Endothelial cell of umbilical vein (primary cell): Measurements from ENCODE around the gene PLD1. TPM values are rescaled to one million over a fixed set of nuclear protein-coding genes. Genes with fewer than 3 reads are reported as not detected.

Experiments
- BruUV-seq: library from RNA; stranded (reverse); fragments of 400-500 nt; replicated peaks from 2 replicates; lab custom pipeline; 2021; lab: Mats Ljungman, UMichigan
- CTCF ChIA-PET: fragments of 300-600, 350-600 bp; sonication (Branson Sonifier 250); formaldehyde crosslinking; loops from one replicate; lab custom pipeline; 2021; ENCODE audit warnings: antibody characterized with exemption, inconsistent platforms; lab: Charles Lee
- POLR2A ChIA-PET: fragments of 300-600, 350-600 bp; sonication (Branson Sonifier 250); formaldehyde crosslinking; loops from one replicate; lab custom pipeline; 2021; ENCODE audit warnings: antibody characterized with exemption, inconsistent platforms; lab: Charles Lee
- DNase-seq: peaks from one replicate; pipeline ENCODE4 v3.0.0-alpha.2; 2011; ENCODE audit warnings: low read depth, low spot score
- FAIRE-seq: peaks from 2 replicates; lab custom pipeline; 2011; peaks lifted over from hg19 to GRCh38; lab: Jason Lieb, UNC
- H2AFZ ChIP-seq: 2 replicates; pipeline ENCODE4 v1.6.0; 2012; ENCODE audit warnings: low read depth, low read length, control low read depth, inconsistent platforms
- H3K27ac ChIP-seq: 2 replicates; pipeline ENCODE4 v1.5.1; 2011; ENCODE audit warnings: low read depth, mild to moderate bottlenecking, control low read depth, low read length, moderate library complexity; ENCODE audit not compliant: insufficient read depth
- H3K27me3 ChIP-seq, 2 experiments: 2 replicates each; pipeline versions ENCODE4 v1.6.0 to v1.6.1; 2011; ENCODE audit warnings: low read length in 2 of 2, mixed read lengths in 1 of 2; ENCODE audit not compliant: control insufficient read depth in 2 of 2, insufficient read depth in 2 of 2
- H3K36me3 ChIP-seq, 2 experiments: 2 replicates in 1 of 2; 3 replicates in 1 of 2; pipeline ENCODE4 v1.5.1; 2011; ENCODE audit warnings: low read length in 2 of 2, mild to moderate bottlenecking in 1 of 2, moderate library complexity in 1 of 2; ENCODE audit not compliant: control insufficient read depth in 2 of 2, insufficient read depth in 2 of 2; ENCODE audit errors: extremely low read depth in 1 of 2
- H3K4me1 ChIP-seq: 3 replicates; pipeline ENCODE4 v1.5.1; 2011; ENCODE audit warnings: mild to moderate bottlenecking, low read length; ENCODE audit not compliant: control insufficient read depth, insufficient read depth; ENCODE audit errors: extremely low read depth
- H3K4me2 ChIP-seq: 2 replicates; pipeline ENCODE4 v1.6.1; 2011; ENCODE audit warnings: low read length, control low read depth, mixed read lengths; ENCODE audit not compliant: insufficient read depth
- H3K4me3 ChIP-seq, 3 experiments: fragments of 200-600 bp in 1 of 3; sonication (generic), shearing (Covaris generic) in 1 of 3; replicated peaks in 1 of 3; 2 replicates each; pipeline ENCODE4 v1.5.1; 2011 to 2016; ENCODE audit warnings: control low read depth in 3 of 3, low read length in 3 of 3, mild to moderate bottlenecking in 2 of 3, inconsistent platforms in 1 of 3, low read depth in 1 of 3, moderate library complexity in 1 of 3; ENCODE audit not compliant: insufficient read depth in 1 of 3
- H3K79me2 ChIP-seq: 2 replicates; pipeline ENCODE4 v1.6.0; 2012; ENCODE audit warnings: low read length, inconsistent platforms; ENCODE audit not compliant: control insufficient read depth, insufficient read depth
- H3K9ac ChIP-seq: replicated peaks from 2 replicates; pipeline ENCODE3; 2011; ENCODE audit warnings: low read length, control low read depth; ENCODE audit not compliant: insufficient read depth; ENCODE audit errors: extremely low read depth
- H3K9me1 ChIP-seq: replicated peaks from 3 replicates; pipeline ENCODE4 v1.6.0; 2011; ENCODE audit warnings: mild to moderate bottlenecking, low read length; ENCODE audit not compliant: control insufficient read depth, insufficient read depth; ENCODE audit errors: extremely low read depth
- H3K9me3 ChIP-seq: replicated peaks from 2 replicates; pipeline ENCODE4 v1.5.1; 2012; ENCODE audit warnings: low read length, inconsistent platforms; ENCODE audit not compliant: control insufficient read depth, insufficient read depth
- H4K20me1 ChIP-seq: replicated peaks from 2 replicates; pipeline ENCODE3; 2011; ENCODE audit warnings: mild to moderate bottlenecking, low read length; ENCODE audit not compliant: control insufficient read depth, insufficient read depth; ENCODE audit errors: extremely low read depth
- EZH2 ChIP-seq: IDR thresholded peaks from 2 replicates; pipeline ENCODE4 v1.6.1; 2012; ENCODE audit warnings: borderline replicate concordance, low read depth, mild to moderate bottlenecking, moderate library complexity, low read length, inconsistent platforms; ENCODE audit not compliant: severe bottlenecking
- FOS ChIP-seq: IDR thresholded peaks from 2 replicates; pipeline ENCODE4 v1.6.1; 2011; ENCODE audit warnings: mild to moderate bottlenecking, low read length, moderate library complexity, borderline replicate concordance; ENCODE audit not compliant: insufficient read depth
- GATA2 ChIP-seq: IDR thresholded peaks from 2 replicates; pipeline ENCODE4 v1.7.0; 2011; ENCODE audit warnings: low read depth, mild to moderate bottlenecking, moderate library complexity, mixed read lengths, low read length; ENCODE audit not compliant: insufficient read length, insufficient read depth
- JUN ChIP-seq: IDR thresholded peaks from 2 replicates; pipeline ENCODE4 v1.6.1; 2011; ENCODE audit warnings: borderline replicate concordance, low read depth; ENCODE audit not compliant: insufficient read length, insufficient read depth
- MYC ChIP-seq: IDR thresholded peaks from one replicate; pipeline ENCODE4 v1.6.1; 2011; ENCODE audit warnings: mild to moderate bottlenecking, low read depth, low read length
- POLR2A ChIP-seq: IDR thresholded peaks from 2 replicates; pipeline ENCODE4 v1.6.1; 2012; ENCODE audit warnings: low read depth, mild to moderate bottlenecking, control low read depth, low read length
- POLR2AphosphoS5 ChIP-seq: IDR thresholded peaks from 2 replicates; pipeline ENCODE4 v1.6.1; 2012; ENCODE audit warnings: low read depth, mild to moderate bottlenecking, control low read depth, low read length, moderate library complexity; ENCODE audit not compliant: insufficient read depth
- dilution Hi-C: fragments of 300-500 bp; cut with MboI; formaldehyde crosslinking; loops from one replicate; pipeline ENCODE4 v1.15.0; 2019; ENCODE audit warnings: low sequenced_read_pairs; ENCODE audit not compliant: extremely low pct_ligation_motif_present
- intact Hi-C: fragments of 100-400 bp; cut with micrococcal nuclease; formaldehyde crosslinking; loops from one replicate; pipeline ENCODE4 v1.10.0; 2022
- polyA plus RNA-seq, 4 experiments: library from polyadenylated mRNA; depleted of rRNA in 3 of 4; stranded (reverse) in 3 of 4; unstranded in 1 of 4; fragments of >200 nt; gene quantifications; 2 replicates each; pipeline versions ENCODE4 v1.2.1 to v1.2.3, GENCODE V29; 2011 to 2012; ENCODE audit warnings: missing spikeins in 1 of 4
- total RNA-seq: library from RNA; stranded (reverse); gene quantifications from 2 replicates; pipeline ENCODE4 v1.2.3, GENCODE V29; 2021
- TF ChIP-seq, protein P1 (sequence below): IDR thresholded peaks from 2 replicates; pipeline ENCODE4 v1.6.1; 2011; ENCODE audit not compliant: insufficient read depth, insufficient read length
- TF ChIP-seq, protein P2 (sequence below), 2 donors: IDR thresholded peaks; 1 replicate in 1 of 2; 2 replicates in 1 of 2; pipeline ENCODE4 v1.5.1; 2011; ENCODE audit warnings: low read length in 2 of 2, mild to moderate bottlenecking in 2 of 2, moderate library complexity in 2 of 2, control low read depth in 1 of 2, inconsistent platforms in 1 of 2, low read depth in 1 of 2; ENCODE audit not compliant: insufficient read depth in 1 of 2; ENCODE audit errors: extremely low read depth in 1 of 2

The PLD1 gene
- total and polyA plus RNA-seq, 2 donors (not counting 3 experiments of a cell fraction or from before 2014, with no cell fraction given), result 42.0 to 108 TPM

DNA sequence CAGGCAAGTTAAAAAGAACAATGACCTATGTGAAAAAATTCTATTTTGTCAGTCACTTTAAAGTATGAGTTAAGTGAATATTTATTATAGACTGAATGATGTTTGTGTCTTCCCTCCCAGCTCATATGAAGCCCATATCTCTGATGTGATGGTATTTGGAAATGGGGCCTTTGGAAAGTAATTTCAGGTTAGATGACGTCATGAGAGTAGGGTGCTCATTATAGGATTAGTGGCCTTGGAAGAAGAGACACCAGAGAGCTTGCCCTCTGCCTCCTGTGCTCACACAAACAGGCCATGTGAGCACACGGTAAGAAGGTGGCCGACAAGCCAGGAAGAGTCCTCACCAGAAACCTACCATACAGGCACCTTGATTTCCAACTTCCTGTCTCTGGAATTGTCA lies 211.3 kb downstream of the PLD1 start:
- TF ChIP-seq POLR2A, result no peak
- TF ChIP-seq EZH2, result no peak
- TF ChIP-seq, protein P1, sequence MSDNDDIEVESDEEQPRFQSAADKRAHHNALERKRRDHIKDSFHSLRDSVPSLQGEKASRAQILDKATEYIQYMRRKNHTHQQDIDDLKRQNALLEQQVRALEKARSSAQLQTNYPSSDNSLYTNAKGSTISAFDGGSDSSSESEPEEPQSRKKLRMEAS, result no peak
- TF ChIP-seq POLR2AphosphoS5, result no peak
- TF ChIP-seq MYC, result no peak
- no peak for TF ChIP-seq JUN
- TF ChIP-seq FOS, result no peak
- TF ChIP-seq, protein P2, sequence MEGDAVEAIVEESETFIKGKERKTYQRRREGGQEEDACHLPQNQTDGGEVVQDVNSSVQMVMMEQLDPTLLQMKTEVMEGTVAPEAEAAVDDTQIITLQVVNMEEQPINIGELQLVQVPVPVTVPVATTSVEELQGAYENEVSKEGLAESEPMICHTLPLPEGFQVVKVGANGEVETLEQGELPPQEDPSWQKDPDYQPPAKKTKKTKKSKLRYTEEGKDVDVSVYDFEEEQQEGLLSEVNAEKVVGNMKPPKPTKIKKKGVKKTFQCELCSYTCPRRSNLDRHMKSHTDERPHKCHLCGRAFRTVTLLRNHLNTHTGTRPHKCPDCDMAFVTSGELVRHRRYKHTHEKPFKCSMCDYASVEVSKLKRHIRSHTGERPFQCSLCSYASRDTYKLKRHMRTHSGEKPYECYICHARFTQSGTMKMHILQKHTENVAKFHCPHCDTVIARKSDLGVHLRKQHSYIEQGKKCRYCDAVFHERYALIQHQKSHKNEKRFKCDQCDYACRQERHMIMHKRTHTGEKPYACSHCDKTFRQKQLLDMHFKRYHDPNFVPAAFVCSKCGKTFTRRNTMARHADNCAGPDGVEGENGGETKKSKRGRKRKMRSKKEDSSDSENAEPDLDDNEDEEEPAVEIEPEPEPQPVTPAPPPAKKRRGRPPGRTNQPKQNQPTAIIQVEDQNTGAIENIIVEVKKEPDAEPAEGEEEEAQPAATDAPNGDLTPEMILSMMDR (IDR thresholded peaks at IDR 0.05; ENCODE audit: extremely low read depth in 1 of 2, insufficient read depth in 1 of 2, low read depth in 1 of 2, low read length in 2 of 2), result no peak
- TF ChIP-seq GATA2, result no peak
- POLR2A ChIA-PET, result no interaction called here
- CTCF ChIA-PET, result interaction anchor here (0.6 kb wide), 1 partner anchor 1107 kb away, joined by 4 read pairs; no protein-coding TSS in a partner anchor
- no peak overlapping the region for H3K4me2 ChIP-seq
- no peaks in the 10 kb centered on the region for H3K4me1 ChIP-seq
- no peaks in the 10 kb centered on the region for H3K79me2 ChIP-seq
- FAIRE-seq (no peak), DNase-seq (no peak)
- H3K27ac ChIP-seq, result no peak overlapping the region
- dilution Hi-C loops, result no loop called here
- H4K20me1 ChIP-seq, result no peaks in the 10 kb centered on the region
- H2AFZ ChIP-seq, result no peak overlapping the region
- no peak overlapping the region for H3K9ac ChIP-seq
- peaks cover 0 to 12% of the 10 kb centered on the region in 2 experiments for H3K36me3 ChIP-seq
- H3K4me3 ChIP-seq, result no peak overlapping the region
- no TSS peak for BruUV-seq
- H3K27me3 ChIP-seq, result no peaks in the 10 kb centered on the region
- no peaks in the 10 kb centered on the region for H3K9me3 ChIP-seq
- H3K9me1 ChIP-seq, result no peaks in the 10 kb centered on the region
- intact Hi-C loops, result no loop called here
